HG02852 (cell line): ENCODE data around the gene MRS2.
A peak's percentile ranks its signal among the peaks of the same experiment; 100 is the strongest.
"Not testable (repeated sequence)": the region's sequence is repeated elsewhere in the genome, so short reads cannot be mapped to it uniquely, and the experiment has no call there.

Source experiments
- ATAC-seq: cut with Tn5 transposase; IDR thresholded peaks from one replicate; pipeline ENCODE4 v1.9.1; 2021; ENCODE audit warnings: mild to moderate bottlenecking, moderate library complexity; ENCODE audit not compliant: unreplicated experiment

MRS2 gene, protein sequence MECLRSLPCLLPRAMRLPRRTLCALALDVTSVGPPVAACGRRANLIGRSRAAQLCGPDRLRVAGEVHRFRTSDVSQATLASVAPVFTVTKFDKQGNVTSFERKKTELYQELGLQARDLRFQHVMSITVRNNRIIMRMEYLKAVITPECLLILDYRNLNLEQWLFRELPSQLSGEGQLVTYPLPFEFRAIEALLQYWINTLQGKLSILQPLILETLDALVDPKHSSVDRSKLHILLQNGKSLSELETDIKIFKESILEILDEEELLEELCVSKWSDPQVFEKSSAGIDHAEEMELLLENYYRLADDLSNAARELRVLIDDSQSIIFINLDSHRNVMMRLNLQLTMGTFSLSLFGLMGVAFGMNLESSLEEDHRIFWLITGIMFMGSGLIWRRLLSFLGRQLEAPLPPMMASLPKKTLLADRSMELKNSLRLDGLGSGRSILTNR

DNA sequence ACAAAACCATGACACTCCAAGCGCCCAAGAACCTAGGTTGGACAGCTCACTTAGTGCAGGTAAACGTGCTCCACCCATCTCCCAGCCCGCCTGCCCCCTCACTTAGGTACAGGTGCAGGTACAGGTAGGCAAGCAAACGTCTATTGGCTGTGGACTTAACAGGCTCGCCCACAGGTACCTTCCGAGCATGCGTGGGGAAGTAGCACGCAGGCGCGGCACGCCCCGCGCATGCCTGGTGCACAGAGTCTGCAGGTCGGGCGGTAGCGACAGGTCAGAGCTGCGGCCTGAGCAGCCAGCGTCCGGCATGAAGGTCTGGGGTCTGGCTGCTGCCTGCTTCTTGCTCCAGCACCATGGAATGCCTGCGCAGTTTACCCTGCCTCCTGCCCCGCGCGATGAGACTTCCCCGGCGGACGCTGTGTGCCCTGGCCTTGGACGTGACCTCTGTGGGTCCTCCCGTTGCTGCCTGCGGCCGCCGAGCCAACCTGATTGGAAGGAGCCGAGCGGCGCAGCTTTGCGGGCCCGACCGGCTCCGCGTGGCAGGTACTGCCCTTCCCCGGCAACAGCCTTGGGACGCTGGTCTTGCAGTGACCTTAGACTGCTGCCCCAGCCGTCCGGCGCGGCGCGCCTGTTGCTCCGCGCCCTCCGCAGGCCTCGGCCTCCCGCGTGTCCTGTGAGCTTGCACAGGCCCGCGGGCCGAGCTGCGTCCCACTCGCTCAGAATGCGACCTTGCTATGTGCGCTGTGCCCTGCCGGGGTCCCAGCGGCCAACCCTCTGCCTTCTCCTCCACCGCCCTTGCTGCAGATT is at the start of gene MRS2:
Gene MRS2, plus strand, starts transcription at position 240 of the 804 bp plus-strand sequence. Its CDS starts 111 bp downstream, at position 351.
- ATAC-seq, result peak; percentile 97

DNA sequence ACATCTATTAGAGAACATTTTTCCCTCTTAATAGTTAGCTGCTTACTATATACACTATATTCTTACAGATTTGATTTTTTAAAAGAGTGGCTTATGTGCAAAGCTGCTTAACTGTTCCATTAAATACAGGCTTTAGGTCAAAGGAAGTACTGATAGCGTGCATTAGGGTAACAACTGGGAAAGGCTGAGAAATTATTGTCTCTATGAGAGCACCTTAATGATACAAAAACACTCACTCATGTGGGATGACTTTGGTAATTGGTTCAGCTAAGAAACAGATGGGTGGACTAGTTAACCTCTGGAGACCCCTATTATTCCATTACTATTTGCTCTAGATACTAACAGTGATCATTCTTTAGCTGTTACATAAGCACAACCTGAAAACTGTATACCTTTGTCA is 48.9 kb upstream of the MRS2 start:
- no peak for ATAC-seq

DNA sequence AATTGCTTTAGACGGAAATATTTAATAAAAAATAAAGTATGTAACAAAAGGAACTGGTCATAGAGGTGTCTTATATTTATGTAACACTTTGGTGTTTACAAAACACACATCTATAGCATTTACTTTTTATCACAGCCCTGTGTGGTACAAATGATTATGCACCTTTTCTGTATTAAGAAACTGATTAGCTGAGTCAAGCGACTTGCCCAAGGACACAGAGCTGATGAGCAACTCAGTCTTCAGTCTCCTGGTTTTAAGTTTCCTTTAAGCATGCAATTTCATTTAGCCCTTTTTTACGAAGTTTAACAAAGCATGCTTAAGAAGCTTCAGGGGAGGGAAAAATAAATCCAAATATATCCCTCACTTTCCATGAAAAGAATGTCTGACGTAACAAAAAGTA is 47.3 kb upstream of the MRS2 start:
- no peak for ATAC-seq

DNA sequence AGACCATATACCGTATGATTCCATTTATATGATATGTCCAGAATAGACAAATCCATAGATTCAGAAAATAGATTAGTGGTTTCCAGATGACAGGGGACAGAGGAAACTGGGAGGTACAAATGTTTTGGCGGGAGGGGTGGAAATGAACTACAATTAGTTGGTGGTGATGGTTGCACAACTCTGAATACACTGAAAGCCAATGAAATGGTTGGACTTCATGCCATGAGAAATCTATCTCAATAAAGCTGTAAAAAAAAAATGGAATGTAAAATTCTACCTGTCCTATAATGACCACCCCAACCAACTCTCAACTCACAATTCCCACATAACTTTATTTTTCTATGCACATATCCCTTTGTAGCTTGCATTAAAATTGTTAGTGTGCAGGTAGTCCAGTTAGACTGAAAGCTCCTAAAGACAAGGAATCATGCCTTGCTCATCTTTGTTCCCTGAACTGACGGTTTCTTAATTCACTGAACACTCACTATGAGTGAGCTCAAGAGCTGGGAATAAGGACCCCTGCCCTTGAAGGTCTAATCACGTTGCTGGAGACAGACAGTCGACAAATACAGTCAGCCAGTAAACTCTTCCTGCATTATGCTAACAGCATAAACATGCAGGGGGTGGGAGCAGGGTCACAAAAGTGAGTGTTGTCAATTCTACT is 46.3 kb upstream of the MRS2 start:
- no peak for ATAC-seq

DNA sequence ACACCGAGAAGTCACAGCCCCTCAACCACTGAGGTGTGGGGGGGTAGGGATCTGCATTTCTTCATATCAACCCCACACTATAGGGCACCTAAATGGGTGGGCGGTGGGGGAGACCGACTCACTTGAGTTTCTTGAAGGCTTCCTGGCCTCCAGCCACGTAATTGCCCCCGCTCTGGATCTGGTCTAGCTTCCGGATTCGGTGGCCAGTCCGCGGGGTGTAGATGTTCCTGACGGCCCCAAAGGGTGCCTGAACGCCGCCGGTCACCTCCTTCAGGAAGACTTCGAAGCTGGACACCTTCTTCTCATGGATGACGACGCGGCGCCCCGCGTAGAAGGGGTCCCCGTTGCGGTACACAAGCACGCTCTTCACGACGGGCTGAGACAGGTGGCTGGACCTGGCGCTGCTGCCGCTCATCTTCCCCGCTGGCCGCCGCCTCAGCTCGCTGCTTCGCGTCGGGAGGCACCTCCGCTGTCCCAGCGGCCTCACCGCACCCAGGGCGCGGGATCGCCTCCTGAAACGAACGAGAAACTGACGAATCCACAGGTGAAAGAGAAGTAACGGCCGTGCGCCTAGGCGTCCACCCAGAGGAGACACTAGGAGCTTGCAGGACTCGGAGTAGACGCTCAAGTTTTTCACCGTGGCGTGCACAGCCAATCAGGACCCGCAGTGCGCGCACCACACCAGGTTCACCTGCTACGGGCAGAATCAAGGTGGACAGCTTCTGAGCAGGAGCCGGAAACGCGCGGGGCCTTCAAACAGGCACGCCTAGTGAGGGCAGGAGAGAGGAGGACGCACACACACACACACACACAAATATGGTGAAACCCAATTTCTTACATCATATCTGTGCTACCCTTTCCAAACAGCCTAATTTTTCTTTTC is 45.2 kb upstream of the MRS2 start, which contains the start of gene DCDC2:
Gene DCDC2, minus strand, starts transcription at position 724 of the 883 bp plus-strand sequence. Its CDS starts 309 bp downstream, at position 415.
- ATAC-seq, result no peak

DNA sequence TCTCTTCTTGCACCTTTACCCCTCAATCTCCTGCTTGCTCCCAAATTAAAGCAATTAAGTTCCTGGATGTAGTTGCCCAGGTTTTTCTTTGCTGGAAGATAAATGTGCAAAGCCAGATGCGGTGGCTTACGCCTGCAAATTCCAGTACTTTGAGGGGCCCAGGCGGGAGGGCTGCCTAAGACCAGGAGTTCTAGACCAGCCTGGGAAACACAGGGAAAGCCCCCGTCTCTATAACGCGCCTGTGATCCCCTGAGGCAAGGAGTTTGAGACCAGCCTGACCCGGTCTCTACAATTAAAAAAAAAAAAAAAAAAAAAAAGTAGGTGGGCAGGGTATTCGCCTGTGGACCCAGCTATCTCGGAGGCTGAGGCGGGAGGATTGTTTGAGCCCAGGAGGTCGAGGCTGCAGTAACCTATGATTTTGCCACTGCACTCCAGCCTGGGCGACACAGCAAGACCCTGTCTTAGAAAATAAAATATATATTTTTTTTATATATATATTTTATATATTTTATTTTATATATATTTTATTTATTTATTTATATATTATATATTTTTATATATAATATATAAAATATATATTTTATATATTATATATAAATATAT is 44.4 kb upstream of the MRS2 start:
- ATAC-seq, result no peak

DNA sequence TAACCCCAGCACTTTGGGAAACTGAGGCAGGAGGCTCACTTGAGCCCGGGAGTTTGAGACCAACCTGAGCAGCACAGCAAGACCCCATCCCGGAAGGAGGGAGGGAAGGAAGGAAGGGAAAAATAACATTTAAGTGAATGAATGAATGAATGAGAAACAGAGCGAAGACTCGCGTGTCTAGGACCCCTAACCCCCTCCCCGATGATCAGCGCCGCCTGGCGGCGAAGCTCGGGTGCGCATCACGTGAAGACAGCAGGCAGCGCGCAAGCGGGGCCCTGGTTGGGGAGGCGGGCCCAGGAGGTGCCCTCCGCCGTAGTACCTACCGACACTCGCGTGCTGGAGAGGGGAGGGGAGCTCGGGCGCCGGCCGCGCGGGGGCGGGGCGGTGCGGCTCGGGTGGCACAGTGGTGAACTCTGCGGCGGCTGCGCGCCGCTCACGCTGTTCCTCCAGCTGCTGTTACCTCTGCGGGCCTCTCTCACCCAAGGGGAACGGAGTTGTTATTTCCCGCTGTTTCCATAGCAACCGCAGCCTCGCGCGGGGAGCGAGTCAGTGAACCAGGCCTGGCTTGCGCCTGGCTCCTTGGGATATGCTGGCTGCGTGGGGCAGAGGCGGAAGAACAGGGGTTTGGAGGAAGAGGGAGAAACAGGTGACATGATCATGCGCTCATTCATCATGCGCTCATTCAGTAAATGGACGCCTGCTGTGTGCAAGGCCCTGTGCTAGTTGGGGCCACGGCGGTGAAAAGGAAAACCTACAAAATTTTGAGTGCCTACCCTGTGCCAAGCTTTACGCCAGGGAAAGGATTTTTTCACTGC is 42.9 kb upstream of the MRS2 start:
- ATAC-seq, result peak; percentile 81

DNA sequence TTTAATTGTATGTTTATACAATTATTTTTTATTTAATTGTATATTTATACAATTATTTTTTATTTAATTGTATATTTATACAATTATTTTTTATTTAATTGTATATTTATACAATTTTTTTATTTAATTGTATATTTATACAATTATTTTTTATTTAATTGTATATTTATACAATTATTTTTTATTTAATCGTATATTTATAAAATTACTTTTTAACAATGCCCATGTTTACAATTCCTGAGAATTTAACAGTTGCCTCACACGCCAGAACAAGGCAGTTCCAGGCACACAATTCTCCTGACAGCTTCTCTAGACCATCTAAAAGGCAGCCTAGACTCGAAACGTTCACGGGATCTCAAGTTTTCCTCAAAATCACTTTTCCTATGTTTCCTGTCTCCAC is 40.4 kb upstream of the MRS2 start:
- ATAC-seq, result not testable (repeated sequence)

DNA sequence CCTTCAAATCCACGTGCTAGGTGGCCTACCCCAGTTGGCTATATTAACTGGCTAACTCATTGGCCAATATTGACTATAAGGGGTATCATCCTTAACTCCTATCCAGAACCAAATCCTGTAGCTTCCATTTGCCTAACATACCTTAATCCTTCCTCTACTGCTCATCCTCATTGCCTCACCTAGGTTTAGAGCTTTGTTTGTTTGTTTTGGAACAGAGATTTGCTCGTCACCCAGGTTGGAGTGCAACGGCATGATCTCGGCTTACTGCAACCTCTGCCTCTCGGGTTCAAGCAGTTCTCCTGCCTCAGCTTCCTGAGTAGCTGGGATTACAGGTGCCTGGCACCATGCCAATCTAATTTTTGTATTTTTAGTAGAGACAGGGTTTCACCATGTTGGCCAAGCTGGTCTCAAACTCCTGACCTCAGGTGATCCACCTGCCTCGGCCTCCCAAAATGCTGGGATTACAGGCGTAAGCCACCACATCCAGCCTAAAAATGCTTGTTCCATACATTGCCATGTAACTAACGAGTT is 37.6 kb upstream of the MRS2 start:
- ATAC-seq, result not testable (repeated sequence)

DNA sequence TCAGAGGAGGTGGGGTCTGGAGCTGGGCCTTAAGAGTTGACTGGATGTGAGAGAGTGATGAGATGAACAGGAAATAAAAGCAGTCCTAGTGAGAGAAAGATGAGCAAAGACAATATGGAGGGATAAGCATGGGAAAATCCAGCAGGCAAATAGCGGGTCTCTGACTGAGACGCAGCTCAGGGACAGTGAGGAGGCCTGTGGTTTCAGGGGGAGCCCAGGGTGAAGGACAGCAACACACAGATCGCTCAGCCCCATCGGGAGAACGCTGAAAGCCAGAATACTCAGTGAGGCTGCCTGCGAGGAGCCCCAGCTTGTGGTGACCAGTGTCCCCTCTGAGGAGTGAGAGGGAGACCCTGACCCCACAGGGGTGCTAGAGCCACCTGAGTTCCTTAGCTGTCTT is 28.1 kb upstream of the MRS2 start:
- ATAC-seq, result no peak

DNA sequence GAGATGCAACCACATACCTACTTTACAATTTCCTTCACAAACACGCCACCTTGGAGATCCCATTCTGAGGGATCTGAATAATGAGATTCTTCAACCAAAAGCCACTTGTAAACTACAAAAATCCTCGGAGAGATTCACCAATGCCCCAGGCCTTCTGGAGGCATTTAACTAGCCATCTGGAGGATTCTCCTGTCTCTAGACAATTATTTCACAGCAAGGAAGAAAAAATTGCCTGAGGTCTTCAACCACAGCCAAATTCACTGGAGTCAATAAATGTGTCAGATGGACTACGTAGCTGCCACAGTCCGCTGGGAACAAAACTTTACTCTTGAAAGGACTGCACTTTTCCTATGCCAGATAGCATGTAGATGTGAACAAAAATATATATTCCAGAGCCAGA is 25.9 kb upstream of the MRS2 start:
- no peak for ATAC-seq

DNA sequence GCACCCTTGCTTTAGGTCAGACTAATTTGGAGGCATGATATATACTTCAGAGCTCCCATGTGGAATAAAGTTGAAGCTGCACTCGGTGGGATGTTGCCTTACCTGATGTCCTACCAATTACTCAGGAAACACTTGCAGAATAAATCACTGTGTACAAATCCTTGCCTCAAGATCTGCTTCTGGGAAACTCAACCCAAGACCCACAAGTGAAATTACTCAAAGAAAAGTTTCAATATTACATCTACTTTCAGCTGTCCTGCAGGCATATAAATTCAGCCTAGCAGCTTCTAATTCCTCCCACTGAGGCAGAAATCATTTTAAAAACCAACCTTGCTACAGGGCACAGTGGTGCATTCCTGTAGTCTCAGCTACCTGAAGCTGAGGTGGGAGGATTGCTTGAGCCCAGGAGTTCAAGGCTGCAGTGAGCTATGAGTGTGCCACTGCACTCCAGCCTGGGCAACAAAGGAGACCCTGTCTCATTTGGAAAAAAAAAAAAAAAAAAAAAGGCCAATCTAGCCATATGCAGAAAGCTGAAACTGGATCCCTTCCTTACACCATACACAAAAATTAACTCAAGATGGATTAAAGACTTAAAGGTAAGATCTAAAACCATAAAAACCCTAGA is 24.2 kb upstream of the MRS2 start:
- peak; percentile 69 for ATAC-seq

DNA sequence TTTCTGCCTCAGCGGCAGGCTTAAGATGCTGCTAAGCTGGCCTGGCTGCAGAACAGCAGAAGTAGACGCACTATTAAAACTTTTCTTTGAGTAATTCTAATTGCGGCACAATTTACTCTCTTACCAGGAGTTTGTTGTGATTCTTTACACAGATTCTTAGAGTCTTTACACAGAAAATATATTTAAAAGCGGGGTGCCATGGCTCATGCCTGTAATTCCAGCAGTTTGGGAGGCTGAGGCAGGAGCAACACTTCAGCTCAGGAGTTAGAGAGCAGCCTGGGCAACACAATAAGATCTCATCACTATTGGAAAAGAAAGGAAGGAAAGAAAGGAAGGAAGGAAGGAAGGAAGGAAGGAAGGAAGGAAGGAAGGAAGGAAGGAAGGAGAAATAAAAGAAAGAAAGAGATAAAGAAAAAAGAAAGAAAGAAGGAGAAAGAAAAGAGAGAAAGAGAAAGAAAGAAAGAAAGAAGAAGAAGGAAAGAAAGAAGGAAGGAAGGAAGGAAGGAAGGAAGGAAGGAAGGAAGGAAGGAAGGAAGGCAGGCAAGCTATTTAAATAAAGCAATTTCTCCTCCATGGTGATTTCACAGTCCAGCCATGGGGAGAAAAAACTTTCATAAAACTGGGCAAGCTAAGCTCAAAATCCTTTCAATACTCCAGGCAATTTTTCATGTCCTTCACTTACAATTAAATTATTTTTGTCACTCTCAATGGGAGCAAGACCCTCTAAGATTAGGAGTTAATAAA is 21.1 kb upstream of the MRS2 start:
- no peak for ATAC-seq

DNA sequence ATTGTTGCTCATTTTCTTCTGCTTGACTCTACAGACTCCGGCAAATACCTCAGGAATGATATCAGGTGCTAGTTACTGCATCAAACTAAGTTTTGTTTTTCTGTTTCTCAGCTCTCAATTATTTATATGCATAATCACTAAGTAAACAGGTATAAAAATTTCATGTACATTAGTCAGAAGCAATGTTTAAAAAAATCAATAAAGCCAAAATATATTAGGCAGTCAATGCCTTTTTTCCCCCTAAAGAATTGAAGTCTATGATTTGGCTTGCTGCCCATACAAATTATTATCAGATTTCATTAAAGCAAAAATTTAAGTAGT is 20.6 kb upstream of the MRS2 start:
- ATAC-seq, result no peak

DNA sequence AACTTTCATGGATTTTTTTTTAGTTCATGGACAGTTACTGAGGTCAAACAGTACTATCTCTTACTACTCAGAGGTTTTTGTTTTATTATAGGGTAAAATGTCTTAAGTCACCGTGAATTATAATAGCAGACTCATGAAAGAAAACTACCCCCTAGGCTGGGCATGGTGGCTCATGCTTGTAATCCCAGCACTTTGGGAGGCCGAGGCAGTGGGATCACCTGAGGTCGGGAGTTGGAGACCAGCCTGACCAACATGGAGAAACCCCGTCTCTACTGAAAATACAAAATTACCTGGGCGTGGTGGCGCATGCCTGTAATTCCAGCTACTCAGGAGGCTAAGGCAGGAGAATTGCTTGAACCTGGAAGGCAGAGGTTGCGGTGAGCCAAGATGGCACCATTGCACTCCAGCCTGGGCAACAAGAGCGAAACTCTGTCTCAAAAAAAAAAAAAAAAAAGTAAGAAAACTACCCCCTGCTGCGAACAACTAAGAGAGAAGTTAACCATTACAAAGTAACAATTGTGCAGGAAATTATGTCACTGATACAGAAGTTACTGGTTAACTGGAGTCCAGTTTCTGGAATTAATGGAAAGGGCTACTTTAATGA is 19.7 kb upstream of the MRS2 start:
- ATAC-seq, result not testable (repeated sequence)

DNA sequence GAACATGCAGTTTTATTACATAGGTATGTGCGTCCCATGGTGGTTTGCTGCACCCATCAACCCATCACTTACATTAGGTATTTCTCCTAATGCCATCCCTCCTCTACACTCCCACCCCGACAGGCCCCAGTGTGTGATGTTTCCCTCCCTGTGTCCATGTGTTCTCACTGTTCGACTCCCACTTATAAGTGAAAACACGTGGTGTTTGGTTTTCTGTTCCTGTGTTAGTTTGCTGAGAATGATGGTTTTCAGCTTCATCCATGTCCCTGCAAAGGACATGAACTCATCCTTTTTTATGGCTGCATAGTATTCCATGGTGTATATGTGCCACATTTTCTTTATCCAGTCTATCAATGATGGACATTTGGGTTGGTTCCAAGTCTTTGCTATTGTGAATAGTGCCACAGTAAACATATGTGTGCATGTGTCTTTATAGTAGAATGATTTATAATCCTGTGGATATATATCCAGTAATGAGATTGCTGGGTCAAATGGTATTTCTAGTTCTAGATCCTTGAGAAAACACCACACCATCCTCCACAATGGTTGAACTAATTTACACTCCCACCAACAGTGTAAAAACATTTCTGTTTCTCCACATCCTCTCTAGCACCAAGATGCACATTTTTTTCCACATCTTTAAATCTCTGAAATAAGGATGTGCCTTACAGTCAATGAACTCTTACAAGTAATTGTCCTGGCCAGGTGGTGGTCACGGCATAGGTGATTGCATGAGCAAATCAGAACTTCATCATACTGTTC is 18.2 kb upstream of the MRS2 start:
- not testable (repeated sequence) for ATAC-seq
